HEK293T (cell line): Measurements from ENCODE around the gene E2F1.

Experiments
- BHLHE40 ChIP-seq: fragments of 450-650 bp; IDR thresholded peaks from 2 replicates; pipeline ENCODE4 v1.6.1; 2016; ENCODE audit warnings: mild to moderate bottlenecking, moderate library complexity, borderline replicate concordance
- FOXA1 ChIP-seq: fragments of 450-650 bp; IDR thresholded peaks from 2 replicates; pipeline ENCODE4 v1.6.1; 2016; ENCODE audit warnings: mild to moderate bottlenecking
- FOXK2 ChIP-seq: fragments of 450-650 bp; IDR thresholded peaks from 2 replicates; pipeline ENCODE4 v1.6.1; 2016; ENCODE audit warnings: mild to moderate bottlenecking
- FOXM1 ChIP-seq: fragments of 450-650 bp; IDR thresholded peaks from 2 replicates; pipeline ENCODE4 v1.6.1; 2017; ENCODE audit warnings: mild to moderate bottlenecking, borderline replicate concordance
- LEF1 ChIP-seq: fragments of 450-650 bp; IDR thresholded peaks from 2 replicates; pipeline ENCODE4 v1.6.1; 2017; ENCODE audit warnings: mild to moderate bottlenecking, borderline replicate concordance
- SP1 ChIP-seq: fragments of 450-650 bp; IDR thresholded peaks from 2 replicates; pipeline ENCODE4 v1.6.1; 2017
- SUZ12 ChIP-seq: fragments of 450-650 bp; IDR thresholded peaks from 2 replicates; pipeline ENCODE4 v1.6.1; 2016; ENCODE audit warnings: mild to moderate bottlenecking
- TARDBP ChIP-seq: fragments of 450-650 bp; IDR thresholded peaks from 2 replicates; pipeline ENCODE4 v1.6.1; 2016
- ZNF384 ChIP-seq: fragments of 450-650 bp; IDR thresholded peaks from 2 replicates; pipeline ENCODE4 v1.6.1; 2016
- TF ChIP-seq, protein P1 (sequence below): fragments of 450-650 bp; IDR thresholded peaks from 2 replicates; pipeline ENCODE4 v1.6.1; 2016

DNA sequence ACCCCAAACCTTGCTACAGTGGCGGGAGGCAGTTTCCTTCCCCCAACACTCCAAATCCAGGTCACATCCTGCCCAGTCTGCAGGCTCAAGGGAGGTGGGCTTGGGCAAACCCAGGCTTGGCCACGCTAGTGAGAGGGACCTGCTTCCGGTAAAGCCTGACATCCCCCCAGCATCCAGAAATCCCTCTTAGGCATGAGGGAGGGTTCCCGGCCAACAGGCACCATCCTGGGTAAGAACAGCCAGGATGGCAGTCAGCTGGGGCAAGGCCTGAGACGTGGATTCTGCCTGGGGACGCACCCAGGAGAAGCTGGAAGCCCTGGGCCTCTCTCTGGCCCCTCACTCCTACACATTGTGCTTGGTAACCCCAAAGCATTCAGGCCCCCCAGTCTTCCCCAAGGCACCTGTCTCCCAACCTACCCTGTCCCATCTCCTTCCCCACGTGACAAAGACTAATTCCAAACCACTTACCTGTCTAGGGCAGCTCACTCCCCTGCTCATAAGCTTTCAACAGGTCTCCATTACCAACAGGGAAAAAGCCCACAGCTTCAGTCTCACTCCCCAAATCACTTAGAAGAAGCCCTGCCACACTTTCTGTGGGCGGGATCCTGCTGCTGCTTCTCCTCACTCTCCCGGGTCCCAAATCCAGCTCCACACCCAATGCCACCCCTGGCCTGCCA is 22.0 kb downstream of the E2F1 start:
- TF ChIP-seq FOXM1 (no peak), TARDBP (no peak), SUZ12 (no peak), ZNF384 (no peak), SP1 (no peak), BHLHE40 (no peak), FOXK2 (no peak), LEF1 (no peak), FOXA1 (no peak)
- TF ChIP-seq, protein P1, sequence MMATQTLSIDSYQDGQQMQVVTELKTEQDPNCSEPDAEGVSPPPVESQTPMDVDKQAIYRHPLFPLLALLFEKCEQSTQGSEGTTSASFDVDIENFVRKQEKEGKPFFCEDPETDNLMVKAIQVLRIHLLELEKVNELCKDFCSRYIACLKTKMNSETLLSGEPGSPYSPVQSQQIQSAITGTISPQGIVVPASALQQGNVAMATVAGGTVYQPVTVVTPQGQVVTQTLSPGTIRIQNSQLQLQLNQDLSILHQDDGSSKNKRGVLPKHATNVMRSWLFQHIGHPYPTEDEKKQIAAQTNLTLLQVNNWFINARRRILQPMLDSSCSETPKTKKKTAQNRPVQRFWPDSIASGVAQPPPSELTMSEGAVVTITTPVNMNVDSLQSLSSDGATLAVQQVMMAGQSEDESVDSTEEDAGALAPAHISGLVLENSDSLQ = no peak
